Activated CD4-positive, alpha-beta T cell treated with anti-CD3 and anti-CD28 coated beads, Interleukin-2, amount 50 U/mL, for 24 hours (primary cell): Measurements from ENCODE around the gene TMEM125.

Experiments used
- DNase-seq, 2 donors: peaks; one replicate each; pipeline ENCODE4 v3.0.0-alpha.2; 2020; ENCODE audit warnings: low read depth in 1 of 2, low spot score in 1 of 2

Gene TMEM125

DNA sequence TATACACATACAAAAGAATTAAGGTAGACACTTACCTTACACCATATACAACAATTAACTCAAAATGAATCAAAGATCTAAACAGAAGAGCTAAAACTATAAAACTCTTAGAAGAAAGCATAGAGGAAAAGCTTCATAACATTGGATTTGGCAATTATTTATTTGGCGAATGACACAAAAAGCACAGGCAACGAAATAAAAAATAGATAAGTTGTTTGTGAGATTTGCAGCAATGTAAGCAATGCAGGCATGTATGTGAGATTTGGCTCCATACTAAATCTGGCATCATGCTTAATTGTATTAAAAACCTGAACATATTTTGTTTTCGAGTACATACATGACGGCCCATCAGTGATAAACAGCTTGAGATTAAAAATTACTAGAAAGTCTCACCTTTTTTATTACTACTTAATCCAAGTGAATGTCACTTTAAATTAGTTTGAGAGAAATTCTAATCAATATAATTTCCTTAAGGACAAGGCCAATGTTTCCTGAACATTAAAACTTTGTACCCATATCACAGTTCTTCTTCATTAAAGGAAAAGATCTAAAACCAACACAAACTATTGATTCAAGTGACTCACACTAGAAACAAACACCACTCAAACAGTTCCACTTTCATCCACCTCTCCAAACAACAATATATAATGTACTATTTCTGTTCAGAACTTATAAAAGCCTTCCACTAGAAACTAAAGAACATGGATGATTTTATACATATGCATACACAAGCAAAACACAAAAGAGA, 23.1 kb upstream of the TMEM125 start:
- DNase-seq: no peak

DNA sequence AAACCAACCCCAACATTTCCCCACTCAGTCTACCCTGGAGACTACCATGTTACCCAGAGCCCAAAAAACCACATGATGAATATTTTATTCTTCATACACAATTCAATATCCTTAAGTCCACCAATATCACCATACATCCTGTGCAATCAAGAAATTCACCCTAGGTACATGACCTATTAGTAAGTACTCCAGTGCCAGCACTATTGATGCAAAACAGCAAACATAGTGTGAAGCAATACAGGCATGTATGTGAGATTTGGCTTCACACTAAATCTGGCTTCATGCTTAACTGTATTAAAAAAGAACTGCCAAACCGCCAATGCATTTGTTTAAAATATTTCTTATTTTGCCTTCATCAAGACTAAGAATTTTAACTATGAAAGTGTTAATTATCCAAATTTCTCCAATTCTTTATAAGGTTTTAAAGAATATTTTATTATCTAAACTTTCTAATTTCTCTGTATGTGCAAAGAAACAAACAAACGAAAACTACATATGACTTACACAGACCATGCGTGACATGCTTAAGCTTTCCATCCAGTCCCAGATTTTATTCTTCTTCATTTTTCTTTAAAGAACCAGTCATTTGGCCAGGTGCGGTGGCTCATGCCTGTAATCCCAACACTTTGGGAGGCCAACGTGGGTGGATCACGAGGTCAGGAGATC, 22.4 kb upstream of the TMEM125 start:
- DNase-seq: no peak

DNA sequence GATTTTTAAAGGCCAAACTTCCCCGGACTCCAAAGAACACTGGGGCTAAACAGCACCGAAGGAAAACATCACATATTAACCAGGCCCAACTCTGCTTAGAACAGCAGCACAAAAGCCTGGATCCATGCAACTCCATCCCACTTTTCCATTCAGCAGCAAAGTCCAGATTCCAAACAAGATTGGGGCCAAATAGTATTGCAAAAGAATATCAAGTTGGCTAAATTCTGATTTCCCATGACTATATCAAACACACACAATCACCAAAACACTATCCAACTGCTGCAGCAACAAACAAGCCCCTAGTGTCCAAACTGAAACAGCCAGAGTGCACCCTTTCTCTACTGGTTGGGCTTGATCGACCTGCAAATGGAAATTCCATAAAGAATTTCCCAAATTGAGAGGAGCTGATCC, 19.4 kb upstream of the TMEM125 start:
- no peak for DNase-seq

DNA sequence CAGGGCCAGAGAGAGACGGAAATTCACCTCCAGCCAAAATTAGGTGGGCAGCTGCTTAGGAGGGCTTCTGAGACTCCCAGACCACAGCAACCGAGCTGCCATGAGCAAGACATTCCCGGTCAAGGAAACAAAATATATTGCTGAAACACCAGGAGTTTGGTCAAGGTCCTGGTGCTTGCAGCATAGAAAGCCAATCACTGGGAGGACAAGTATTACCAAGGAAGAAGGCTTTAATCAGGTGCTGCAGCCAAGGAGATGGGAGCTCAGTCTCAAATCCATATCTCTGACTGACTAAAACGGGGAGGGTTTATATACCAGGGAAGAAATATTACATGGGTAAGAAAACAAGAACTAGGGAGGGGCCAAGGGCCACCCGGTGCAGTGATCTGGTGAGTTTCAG, 18.8 kb upstream of the TMEM125 start:
- no peak for DNase-seq

- no peak for DNase-seq
Measured at GRCh38 chr1:43252225-43252624, 17.6 kb upstream of the TMEM125 start.

DNA sequence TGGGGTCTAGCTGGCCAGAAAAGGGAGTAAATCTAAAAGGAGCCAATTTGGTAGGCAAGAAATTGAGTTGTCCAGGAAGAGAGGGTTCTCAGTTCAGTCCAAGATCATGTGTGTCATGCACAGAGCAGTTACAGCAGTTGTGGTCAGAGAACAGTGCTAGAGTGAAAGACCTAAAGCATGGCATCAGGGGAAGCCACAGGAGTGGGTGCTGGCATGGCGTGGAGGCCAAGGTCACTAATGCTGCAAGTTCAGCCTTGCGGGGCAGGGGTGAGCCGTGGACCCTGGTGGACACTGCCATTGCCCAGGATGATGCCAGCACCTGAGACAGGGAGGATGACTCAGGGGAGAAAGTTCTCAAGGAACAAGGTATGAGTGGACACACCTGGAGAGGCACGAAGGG, 16.6 kb upstream of the TMEM125 start:
- DNase-seq: no peak

- no peak for DNase-seq
Measured at GRCh38 chr1:43253876-43254275, 15.9 kb upstream of the TMEM125 start.

DNA sequence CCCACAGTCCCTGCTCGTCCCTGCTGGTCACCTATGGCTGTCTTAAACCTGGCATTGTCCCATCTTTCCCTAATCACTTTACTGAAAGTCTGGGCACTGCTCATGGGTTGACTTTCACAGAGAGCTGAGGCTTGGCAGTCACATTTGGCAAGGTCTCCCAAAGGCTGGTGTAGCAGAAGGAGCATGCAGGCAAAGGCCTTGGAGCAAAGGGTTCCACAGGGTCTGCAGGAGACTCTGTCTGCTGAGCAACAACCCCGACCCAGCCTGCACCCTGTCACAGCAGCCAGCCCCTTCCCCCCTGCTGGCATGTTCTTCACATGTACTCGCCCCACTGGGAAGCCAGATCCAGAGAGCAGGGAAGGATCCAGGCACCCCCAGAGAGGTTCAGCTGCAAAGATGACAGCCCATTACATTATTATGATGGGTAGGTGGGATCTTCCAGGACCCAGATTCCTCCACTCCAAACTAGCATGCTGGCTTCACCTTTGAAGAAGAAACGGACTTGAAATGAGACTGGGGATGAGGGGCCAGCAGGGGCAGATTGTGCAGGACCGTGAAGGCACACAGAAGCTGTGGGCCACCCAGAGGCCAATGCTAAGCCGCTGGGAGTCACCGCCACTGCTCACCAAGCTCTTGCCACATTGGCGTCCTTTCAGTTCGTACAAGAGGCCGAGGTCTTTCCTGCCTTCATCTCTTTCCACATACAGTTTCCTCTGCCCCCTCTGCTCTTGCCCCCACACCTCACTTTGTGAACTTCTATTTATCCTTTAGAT, 14.2 kb upstream of the TMEM125 start:
- DNase-seq: no peak

DNA sequence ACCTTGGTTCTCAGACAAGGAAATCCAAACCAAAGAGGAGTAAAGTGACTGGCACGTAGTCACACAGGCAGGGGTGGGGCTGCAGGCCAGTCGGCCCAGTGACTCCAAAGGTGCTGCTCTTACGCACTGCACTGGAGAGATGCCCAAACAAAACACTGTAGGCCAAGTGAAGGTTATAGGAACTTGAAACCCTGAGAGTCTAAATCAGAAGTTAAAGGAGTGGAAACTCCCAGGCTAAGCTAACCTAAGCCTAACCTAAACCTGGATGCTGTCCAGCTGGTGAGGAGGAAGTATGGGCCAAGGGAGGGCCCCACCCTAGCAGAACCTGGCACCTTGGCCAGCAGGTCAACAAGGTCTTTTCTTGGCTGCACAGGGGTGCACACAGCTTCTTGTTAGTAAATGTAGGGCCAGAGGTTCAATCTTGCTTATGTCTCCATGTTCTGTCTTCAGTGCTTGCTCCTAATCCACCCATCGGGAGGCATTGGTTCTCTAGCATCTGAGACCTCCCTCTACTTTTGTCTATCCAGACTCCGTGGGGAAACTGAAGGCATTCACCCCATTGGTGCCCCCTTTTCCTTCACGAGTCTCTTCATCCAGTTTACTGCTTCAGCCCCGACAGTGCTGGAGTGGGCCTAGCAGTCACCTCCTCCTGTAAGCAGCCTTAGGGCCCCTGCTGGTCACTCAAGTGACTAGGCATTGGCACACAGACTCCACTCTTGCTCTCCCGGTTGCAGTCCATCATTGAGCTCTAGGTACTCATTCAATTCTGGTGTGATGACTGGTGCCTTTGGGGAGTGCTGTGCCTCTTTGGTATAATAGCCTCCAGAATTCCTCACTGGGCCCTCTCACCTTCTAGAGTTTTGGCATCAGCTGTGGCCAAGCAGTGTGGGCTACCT, 12.9 kb upstream of the TMEM125 start:
- no peak for DNase-seq

DNA sequence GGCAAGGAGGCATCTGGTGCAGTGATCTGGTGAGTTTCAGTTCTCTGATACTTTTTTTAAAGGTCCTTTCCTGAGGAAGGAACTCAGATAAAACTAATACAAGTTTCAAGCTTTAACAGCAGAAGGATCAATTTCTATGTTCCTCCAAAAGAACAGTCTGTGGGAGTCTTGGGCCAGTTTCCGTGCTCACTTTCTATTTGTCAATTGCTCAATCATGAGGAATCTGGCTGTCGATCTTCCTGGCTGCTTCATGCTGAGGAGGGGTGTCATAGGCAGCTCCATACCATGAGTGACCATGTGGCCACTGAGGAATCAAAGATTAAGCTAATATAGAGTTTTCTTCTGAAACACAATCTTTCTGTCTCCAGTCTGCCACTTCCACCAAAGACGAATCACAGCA, 11.4 kb upstream of the TMEM125 start:
- DNase-seq: no peak

GRCh38 chr1:43265431-43265830, 4.4 kb upstream of the TMEM125 start:
- DNase-seq: no peak

GRCh38 chr1:43266881-43267280, 2.9 kb upstream of the TMEM125 start:
- no peak for DNase-seq

- no peak for DNase-seq
Measured at GRCh38 chr1:43267291-43267805, 2.4 kb upstream of the TMEM125 start.

GRCh38 chr1:43267818-43268425, 1.9 kb upstream of the TMEM125 start:
- no peak for DNase-seq

GRCh38 chr1:43270421-43271095, 775 bp downstream of the TMEM125 start:
- no peak for DNase-seq

DNA sequence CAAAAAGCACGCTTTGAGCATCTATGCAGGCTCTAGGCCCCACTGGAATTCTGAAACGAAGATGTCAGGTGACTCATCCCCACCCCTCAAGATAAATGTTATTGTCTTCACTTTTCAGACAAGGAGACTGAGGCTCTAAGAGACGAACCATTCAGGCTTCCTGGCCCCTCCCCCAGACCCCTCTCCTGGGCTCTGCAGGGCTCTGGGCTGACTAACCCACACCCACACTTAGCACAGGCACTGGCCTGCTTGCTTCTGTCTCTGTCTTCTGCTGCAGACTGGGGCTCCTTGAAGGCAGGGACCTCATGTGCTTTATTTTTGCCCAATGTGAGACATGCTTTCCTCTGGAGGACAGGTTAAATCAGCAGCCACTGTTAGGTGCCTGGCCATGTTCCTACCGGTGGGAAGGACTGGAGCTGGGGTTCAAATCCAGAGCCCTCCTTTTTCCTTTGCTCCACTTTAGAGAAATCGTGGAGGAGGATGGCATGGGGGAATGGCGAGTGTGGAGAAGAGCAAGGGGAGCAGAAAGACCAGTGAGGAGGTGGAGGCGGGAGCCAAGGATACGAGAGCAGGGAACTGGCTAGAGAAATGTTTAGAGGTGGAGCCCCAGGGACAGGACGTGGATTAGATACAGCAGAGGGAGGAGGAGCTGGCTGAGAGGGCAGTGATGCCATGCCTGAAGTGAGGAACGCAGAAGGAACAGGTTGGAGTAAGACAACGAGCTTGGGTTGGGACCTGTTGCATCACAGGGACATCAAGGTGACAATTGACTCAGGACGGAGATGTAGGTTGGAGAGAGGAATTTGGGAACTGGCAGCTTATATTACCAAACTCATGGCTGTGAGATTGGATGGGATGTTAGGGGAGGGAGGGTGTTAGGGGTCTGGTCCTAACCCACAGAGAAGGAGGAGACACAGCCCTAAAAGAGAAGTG, 1.7 kb downstream of the TMEM125 start:
- no peak for DNase-seq

DNA sequence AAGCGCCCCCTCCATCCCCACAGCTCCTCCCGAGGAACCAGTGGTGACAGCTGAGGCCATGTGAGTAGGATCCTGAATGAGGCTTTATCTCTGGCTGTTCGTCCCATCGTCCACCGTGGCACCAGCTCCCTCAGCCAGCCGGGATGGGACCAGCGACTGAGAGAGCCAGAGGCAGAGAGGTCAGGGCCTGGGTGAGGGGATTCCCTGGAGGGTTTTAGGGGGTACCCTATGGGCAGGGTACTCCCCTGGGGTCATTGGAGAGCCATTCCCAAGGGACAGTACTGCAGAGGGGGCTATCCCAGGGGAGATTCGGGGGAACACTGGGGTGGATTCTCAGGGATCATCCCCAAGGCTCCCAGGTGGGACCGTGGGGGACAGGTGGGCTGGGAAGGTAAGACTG, 2.4 kb downstream of the TMEM125 start:
- no peak for DNase-seq

DNA sequence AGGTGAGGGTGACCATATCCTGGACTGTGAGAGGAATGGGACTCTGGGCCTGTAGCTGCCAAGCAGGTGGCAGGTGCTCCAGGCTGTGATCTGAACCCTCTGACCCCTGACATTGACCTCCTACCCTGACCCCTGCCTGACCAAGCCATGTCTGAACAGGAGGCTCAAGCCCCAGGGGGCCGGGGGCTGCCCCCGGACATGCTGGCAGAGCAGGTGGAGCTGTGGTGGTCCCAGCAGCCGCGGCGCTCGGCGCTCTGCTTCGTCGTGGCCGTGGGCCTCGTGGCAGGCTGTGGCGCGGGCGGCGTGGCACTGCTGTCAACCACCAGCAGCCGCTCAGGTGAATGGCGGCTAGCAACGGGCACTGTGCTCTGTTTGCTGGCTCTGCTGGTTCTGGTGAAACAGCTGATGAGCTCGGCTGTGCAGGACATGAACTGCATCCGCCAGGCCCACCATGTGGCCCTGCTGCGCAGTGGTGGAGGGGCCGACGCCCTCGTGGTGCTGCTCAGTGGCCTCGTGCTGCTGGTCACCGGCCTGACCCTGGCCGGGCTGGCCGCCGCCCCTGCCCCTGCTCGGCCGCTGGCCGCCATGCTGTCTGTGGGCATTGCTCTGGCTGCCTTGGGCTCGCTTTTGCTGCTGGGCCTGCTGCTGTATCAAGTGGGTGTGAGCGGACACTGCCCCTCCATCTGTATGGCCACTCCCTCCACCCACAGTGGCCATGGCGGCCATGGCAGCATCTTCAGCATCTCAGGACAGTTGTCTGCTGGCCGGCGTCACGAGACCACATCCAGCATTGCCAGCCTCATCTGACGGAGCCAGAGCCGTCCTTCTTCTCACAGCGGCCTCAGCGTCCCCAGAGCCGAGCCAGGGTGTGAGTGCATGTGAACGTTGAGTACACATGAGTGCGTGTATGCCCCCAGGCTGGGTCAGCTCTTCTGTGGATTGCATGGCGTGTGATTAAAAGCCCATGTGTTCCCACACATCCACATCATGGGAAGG, 3.1 kb downstream of the TMEM125 start:
- no peak for DNase-seq
